Stimulated activated CD4-positive, alpha-beta T cell treated with anti-CD3 and anti-CD28 coated beads, TNF-alpha, amount 100 ng/mL, for 48 hours (primary cell): ENCODE results near the gene MARCHF9.

Experiments used
- DNase-seq, 3 donors: peaks; one replicate each; pipeline ENCODE4 v3.0.0-alpha.2; 2020; ENCODE audit warnings: low read depth in 3 of 3

The MARCHF9 gene

GRCh38 chr12:57796996-57797395, 42.1 kb downstream of the MARCHF9 start:
- no peak for DNase-seq

- DNase-seq = no peak
Measured at GRCh38 chr12:57797933-57798332, 43.0 kb downstream of the MARCHF9 start.

GRCh38 chr12:57800965-57801364, 46.1 kb downstream of the MARCHF9 start:
- DNase-seq = no peak

- DNase-seq = no peak
Measured at GRCh38 chr12:57802607-57803006, 47.7 kb downstream of the MARCHF9 start.

GRCh38 chr12:57803319-57803893, 48.5 kb downstream of the MARCHF9 start:
- DNase-seq = peak in 1 of 3 donors; percentile 22

- no peak for DNase-seq
Measured at GRCh38 chr12:57806677-57807076, 51.8 kb downstream of the MARCHF9 start.

GRCh38 chr12:57807285-57807684, 52.4 kb downstream of the MARCHF9 start:
- DNase-seq = no peak

- no peak for DNase-seq
Measured at GRCh38 chr12:57808351-57808750, 53.4 kb downstream of the MARCHF9 start.

- DNase-seq = no peak
Measured at GRCh38 chr12:57809425-57809824, 54.5 kb downstream of the MARCHF9 start.
